NB4 (cell line): ENCODE data around the gene SPAG9.

Experiments
- DNase-seq: peaks from one replicate; pipeline ENCODE4 v3.0.0; 2010; ENCODE audit warnings: low read depth
- H3K4me3 ChIP-seq: one replicate; pipeline ENCODE4 v1.5.1; 2011; ENCODE audit warnings: mild to moderate bottlenecking, low read depth, low read length, moderate library complexity
- MAX ChIP-seq: IDR thresholded peaks from 2 replicates; pipeline ENCODE4 v1.6.1; 2011; ENCODE audit warnings: low read depth, low read length
- MYC ChIP-seq: IDR thresholded peaks from 2 replicates; pipeline ENCODE4 v1.6.1; 2011; ENCODE audit warnings: low read depth, low read length
- POLR2A ChIP-seq: IDR thresholded peaks from 2 replicates; pipeline ENCODE4 v1.6.1; 2011; ENCODE audit warnings: mild to moderate bottlenecking; ENCODE audit not compliant: insufficient read length; ENCODE audit errors: extremely low read depth
- TF ChIP-seq, protein P1 (sequence below): IDR thresholded peaks from one replicate; pipeline ENCODE4 v1.5.1; 2012; ENCODE audit warnings: low read depth, low read length

The SPAG9 gene

GRCh38 chr17:51018541-51018940, 102.1 kb downstream of the SPAG9 start:
- TF ChIP-seq MYC (no peak), MAX (no peak)
- no peak overlapping the region for H3K4me3 ChIP-seq
- DNase-seq = no peak

GRCh38 chr17:51017270-51017669, 103.4 kb downstream of the SPAG9 start:
- DNase-seq = no peak
- no peak overlapping the region for H3K4me3 ChIP-seq

DNA sequence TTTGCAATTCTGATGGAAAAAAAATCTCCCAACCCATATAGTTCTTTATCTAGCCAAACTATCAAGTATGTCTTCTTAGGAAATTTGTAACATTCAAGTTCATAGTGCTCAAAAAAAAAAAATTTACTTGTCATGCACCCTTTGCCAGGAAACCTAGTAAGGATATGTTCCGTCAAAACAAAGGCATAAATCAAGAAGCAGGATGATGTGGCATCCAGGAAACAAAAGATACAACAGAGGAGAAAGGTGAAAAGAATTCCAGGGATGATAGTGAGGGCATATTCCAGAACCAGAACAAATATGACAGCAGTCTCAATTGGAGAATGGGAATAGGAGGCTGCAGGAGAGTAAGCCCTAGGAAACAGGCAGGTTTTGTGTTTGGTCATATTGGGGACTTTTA, 104.6 kb downstream of the SPAG9 start:
- no peak overlapping the region for H3K4me3 ChIP-seq
- DNase-seq = no peak
- TF ChIP-seq, protein P1, sequence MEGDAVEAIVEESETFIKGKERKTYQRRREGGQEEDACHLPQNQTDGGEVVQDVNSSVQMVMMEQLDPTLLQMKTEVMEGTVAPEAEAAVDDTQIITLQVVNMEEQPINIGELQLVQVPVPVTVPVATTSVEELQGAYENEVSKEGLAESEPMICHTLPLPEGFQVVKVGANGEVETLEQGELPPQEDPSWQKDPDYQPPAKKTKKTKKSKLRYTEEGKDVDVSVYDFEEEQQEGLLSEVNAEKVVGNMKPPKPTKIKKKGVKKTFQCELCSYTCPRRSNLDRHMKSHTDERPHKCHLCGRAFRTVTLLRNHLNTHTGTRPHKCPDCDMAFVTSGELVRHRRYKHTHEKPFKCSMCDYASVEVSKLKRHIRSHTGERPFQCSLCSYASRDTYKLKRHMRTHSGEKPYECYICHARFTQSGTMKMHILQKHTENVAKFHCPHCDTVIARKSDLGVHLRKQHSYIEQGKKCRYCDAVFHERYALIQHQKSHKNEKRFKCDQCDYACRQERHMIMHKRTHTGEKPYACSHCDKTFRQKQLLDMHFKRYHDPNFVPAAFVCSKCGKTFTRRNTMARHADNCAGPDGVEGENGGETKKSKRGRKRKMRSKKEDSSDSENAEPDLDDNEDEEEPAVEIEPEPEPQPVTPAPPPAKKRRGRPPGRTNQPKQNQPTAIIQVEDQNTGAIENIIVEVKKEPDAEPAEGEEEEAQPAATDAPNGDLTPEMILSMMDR = no peak
- no peak for TF ChIP-seq POLR2A
- no peak for TF ChIP-seq MYC
- no peak for TF ChIP-seq MAX

More at GRCh38 chr17:51017270-51017669, 103.4 kb downstream of the SPAG9 start:
- no peak for TF ChIP-seq POLR2A
- TF ChIP-seq, protein P1 = no peak
- TF ChIP-seq MYC = no peak
- TF ChIP-seq MAX = no peak

DNA sequence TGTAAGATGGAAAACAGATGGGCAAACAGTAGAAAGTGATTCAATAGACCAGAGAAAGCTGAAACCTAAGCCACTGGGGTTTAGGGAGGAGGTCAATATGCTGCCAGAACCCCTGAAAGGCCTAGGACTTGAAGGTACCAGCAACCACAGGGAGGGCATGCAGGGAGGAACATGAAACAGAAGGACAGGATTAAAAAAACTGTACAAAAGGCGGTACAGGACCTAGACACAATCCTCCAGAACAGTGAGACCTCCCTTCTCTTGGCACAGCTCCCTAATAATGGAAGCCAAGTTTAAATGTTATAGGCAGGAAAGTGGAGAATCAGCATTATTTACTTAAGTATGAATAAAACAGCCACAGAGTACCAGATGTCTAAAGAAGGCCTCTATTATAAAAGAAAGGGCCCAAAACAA, 105.5 kb downstream of the SPAG9 start:
- TF ChIP-seq MYC (no peak), POLR2A (no peak), MAX (no peak)
- TF ChIP-seq, protein P1 = no peak
- DNase-seq = no peak
- H3K4me3 ChIP-seq = no peak overlapping the region

DNA sequence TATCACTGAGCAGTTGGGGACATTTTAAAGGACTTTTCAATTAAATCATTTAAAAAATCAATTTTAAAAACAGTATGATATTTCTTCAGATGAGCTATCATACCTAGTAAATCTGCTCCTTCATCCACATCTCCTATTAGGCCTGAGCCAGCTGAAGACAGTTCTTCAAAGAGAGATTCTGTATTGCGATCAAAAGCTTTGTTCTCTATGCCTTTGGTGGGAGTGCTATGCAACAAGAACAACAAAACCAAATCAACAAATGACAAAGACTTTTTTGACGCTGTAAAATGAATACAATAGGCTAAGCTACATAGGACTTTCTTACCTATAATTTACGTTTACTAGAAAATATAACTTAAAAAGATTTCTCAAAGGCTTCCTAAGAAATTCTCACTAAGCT, 106.5 kb downstream of the SPAG9 start:
- TF ChIP-seq MAX = no peak
- no peak for TF ChIP-seq MYC
- no peak for TF ChIP-seq POLR2A
- TF ChIP-seq, protein P1 = no peak
- no peak overlapping the region for H3K4me3 ChIP-seq
- no peak for DNase-seq

DNA sequence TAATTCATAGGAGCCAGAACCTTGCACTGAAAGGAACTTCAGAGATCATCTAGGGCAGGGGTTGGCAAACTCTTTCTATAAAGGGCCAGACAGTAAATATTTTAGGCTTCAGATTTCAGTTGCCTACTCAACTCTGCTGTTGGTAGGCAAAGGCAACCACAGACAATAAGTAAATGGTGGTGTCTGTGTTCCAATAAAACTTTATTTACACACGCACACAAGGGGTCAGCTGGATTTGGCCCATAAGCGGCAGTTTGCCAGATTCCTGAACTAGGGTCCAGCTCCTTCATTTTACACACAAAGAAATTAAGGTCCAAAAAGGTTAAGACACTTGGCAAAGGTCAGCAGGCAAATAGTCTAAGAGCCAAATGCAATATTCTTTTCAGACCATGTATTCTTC, 107.3 kb downstream of the SPAG9 start:
- TF ChIP-seq, protein P1 = no peak
- no peak for TF ChIP-seq MAX
- H3K4me3 ChIP-seq = no peak overlapping the region
- DNase-seq = no peak
